Mammary epithelial cell (primary cell): Measurements from ENCODE around the gene CSNK1G2.

Experiments used
- EZH2 ChIP-seq: IDR thresholded peaks from 2 replicates; pipeline ENCODE4 v1.6.1; 2012; ENCODE audit warnings: low read length, inconsistent platforms, borderline replicate concordance
- TF ChIP-seq, protein P1 (sequence below), 2 donors: IDR thresholded peaks in 1 of 2; conservative IDR thresholded peaks in 1 of 2; 2 replicates each; pipeline ENCODE4 v1.5.1; 2011 to 2012; ENCODE audit warnings: inconsistent platforms in 2 of 2, low read length in 2 of 2, mild to moderate bottlenecking in 2 of 2, control low read depth in 1 of 2, low read depth in 1 of 2; ENCODE audit not compliant: insufficient read depth in 1 of 2; ENCODE audit errors: extremely low read depth in 1 of 2

DNA sequence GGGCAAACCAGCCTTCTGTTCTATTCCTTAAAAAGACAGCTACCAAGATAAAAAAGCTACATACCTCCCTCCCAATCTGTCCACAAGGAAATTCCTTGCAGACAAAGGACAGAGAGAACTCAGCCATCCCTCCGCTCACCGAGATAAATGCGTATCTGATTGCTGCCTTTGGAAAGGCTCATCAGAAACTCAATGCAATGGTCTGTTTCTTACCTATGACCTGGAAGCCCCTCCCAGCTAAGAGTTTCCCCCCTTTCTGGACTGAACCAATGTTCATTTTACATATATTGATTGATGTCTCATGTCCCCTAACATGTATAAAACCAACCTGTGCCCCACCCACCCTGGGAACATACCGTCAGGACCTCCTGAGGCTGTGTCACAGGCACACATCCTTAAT lies 62.9 kb downstream of the CSNK1G2 start:
- TF ChIP-seq, protein P1, sequence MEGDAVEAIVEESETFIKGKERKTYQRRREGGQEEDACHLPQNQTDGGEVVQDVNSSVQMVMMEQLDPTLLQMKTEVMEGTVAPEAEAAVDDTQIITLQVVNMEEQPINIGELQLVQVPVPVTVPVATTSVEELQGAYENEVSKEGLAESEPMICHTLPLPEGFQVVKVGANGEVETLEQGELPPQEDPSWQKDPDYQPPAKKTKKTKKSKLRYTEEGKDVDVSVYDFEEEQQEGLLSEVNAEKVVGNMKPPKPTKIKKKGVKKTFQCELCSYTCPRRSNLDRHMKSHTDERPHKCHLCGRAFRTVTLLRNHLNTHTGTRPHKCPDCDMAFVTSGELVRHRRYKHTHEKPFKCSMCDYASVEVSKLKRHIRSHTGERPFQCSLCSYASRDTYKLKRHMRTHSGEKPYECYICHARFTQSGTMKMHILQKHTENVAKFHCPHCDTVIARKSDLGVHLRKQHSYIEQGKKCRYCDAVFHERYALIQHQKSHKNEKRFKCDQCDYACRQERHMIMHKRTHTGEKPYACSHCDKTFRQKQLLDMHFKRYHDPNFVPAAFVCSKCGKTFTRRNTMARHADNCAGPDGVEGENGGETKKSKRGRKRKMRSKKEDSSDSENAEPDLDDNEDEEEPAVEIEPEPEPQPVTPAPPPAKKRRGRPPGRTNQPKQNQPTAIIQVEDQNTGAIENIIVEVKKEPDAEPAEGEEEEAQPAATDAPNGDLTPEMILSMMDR (conservative IDR thresholded peaks at IDR 0.05 in 1 of 2, IDR thresholded peaks at IDR 0.05 in 1 of 2; ENCODE audit: extremely low read depth in 1 of 2, insufficient read depth in 1 of 2, low read depth in 1 of 2, low read length in 2 of 2), result no peak
- TF ChIP-seq EZH2, result no peak
